ENCODE measurements around the gene MAPT.
"Not testable (repeated sequence)": the region's sequence is repeated elsewhere in the genome, so short reads cannot be mapped to it uniquely, and the experiment has no call there.

Gene MAPT

DNA sequence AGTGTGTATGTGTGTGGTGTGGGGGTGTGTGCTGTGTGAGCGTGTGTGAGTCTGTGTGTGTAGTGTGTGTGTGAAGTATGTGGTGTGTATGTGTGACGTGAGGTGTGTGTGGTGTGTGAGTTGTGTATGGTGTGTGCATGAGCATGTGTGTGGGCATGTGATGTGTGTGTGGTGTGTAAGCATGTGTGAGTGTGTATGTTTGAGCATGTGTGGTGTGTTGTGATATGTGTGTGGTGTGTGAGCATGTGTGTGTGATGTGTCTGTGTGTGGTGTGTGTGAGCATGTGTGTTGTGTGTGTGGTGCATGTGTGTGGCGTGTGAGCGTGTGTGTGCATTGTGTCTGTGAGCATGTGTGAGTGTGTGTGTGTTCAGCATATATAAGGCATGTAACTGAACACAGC lies 20.9 kb downstream of the MAPT start:
- DNase-seq, result no peak
- in situ Hi-C loops (cut with MboI; ENCODE audit: low pct_unique_long_range_greater_than_20kb, low sequenced_read_pairs), result no loop called here

DNA sequence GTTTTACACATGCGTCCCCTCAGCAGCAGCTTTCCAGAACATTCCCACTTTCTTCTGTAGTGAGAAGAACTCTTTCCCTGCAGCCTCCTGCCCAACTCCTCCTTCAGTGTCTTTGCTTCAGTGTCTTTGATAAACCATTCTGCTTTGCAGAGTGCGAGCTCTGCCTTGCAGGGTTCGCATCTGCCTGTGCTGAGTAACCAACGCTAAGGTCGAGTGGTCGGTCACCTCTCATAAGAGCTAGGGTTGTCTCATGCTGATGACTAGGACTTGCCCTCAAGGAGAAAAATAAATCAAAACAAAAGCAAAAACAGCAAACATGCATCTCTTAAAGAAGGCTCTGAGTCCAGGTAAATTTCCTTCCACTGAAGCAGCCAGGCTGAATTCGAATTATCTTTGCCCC lies 22.7 kb downstream of the MAPT start:
- DNase-seq, result no peak
- in situ Hi-C loops (cut with MboI; ENCODE audit: low pct_unique_long_range_greater_than_20kb, low sequenced_read_pairs), result no loop called here

DNA sequence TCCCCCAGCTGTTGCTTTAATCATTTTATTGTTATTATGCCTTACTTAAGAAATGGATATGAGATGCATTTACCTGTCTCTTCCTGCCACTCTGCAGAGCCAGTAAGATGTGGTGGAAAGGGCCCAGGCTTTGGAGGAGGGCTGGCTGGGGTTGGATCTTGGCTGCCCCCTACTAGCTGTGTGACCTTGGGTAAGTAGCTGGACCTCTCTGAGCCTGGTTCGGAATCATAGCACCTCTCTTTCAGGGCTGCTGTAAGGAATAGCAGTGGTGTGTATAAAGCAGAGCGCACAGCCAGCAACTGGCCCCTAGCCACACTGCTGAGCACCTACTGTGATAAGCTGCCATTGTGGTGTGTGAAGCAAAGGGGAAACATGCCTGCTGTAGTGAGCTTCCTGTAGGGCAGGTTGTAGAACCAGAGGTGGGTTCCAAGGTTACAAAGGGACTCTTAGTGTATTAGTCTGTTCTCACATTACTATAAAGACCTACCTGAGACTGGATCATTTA lies 23.9 kb downstream of the MAPT start:
- in situ Hi-C loops (cut with MboI; ENCODE audit: low pct_unique_long_range_greater_than_20kb, low sequenced_read_pairs), result no loop called here

DNA sequence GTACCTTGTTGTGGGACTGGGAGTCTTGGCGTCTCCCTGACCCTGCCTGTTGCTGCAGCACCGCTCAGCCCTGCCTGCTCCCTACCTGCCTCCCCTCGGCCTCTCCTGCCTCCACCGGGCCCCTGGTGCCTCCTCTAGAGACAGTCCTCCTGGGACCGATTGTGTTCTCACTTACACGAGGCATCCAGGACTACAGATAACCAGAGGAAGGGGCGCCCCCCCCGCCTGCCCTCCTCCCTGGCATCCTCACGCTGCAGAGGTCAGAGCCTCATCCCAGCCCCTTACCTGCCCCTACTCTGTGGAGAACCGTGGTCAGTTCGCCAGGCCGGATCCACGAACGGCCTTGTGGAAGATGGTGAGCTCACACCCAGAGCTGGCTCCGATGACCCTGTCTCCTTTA lies 24.8 kb downstream of the MAPT start:
- DNase-seq, result no peak
- in situ Hi-C loops (cut with MboI; ENCODE audit: low pct_unique_long_range_greater_than_20kb, low sequenced_read_pairs), result no loop called here

More for the DNA sequence above, 23.9 kb downstream of the MAPT start:
- no peak for DNase-seq

DNA sequence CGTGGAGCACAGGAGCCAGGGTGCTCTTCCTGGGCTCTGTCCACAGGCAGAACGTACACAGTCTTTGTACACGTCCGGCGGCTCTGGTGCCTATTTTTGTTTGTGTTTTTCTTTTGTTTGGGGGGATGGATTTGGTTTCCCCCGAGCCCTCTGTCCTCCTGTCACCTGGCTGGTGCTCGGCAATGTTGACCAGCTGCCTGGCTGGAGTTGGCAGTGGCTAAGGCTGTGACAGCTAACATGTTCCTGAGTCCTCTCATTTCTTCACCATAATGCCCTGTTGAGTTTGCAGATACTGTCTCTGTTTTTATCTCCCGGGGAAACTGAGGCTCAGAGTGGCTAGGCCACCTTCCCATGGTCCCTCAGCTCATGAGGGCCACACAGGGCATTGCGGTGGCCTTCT lies 25.7 kb downstream of the MAPT start:
- no peak for DNase-seq
- in situ Hi-C loops (cut with MboI; ENCODE audit: low pct_unique_long_range_greater_than_20kb, low sequenced_read_pairs), result no loop called here

DNA sequence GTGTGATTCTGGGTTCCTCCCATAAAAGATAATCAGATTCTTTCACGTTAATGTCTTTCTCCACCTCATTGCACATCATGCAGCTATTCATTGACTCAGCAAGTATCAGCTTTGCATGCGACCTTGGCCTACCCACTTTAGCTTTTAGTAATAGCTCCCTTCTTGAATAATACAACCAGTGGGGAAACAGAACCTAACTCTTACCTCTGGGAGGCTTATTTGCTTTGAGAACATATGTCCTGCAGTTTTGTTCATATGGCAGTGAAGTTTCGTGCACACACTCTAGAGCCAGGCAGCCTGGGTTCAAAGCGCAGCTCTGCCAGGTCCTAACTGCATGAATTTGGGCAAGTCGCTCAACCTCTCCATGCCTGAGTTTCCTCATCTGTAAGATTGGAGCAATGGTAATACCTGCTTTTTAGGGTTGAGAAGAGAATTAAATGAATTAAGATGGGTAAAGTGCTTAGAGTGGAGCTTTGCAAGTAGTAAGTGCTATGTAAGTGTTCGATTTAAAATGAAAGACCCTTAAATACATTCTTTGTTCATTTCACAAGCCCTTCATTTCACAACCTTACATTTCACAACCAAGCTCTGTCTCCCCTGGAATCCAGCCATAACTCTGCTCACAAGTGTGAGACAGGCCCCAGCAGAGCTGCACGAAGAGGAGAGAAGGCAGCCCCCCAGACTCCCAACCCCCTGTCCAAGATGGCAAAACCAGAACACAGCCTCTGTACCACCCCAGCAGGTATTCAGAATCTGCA lies 29.3 kb downstream of the MAPT start:
- in situ Hi-C loops (cut with MboI; ENCODE audit: low pct_unique_long_range_greater_than_20kb, low sequenced_read_pairs), result no loop called here
- no peak for DNase-seq

DNA sequence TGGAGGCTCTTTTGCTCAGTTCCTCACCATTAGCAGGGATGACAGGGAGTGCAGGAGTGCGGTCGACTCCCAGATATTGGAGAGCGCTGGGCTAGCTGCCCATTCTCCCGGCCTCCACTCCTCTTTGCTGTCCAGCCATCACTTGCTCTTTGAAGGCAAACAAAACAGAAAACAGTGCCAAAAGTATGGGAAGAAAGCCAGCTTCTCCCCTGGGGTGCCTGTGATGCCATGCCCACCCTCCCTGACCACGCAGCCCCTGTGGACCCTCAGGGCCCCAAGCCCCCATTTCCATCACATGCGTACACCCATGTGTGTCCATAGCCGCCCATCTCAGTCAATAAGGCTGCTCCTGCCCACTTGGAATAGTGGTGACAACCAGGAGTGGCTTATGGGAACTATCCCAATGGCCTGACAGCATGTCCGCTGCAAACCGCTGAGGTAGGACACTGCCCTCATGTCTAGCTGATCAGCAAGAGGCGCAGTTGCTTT lies 30.0 kb downstream of the MAPT start:
- no peak for DNase-seq
- in situ Hi-C loops (cut with MboI; ENCODE audit: low pct_unique_long_range_greater_than_20kb, low sequenced_read_pairs), result no loop called here

DNA sequence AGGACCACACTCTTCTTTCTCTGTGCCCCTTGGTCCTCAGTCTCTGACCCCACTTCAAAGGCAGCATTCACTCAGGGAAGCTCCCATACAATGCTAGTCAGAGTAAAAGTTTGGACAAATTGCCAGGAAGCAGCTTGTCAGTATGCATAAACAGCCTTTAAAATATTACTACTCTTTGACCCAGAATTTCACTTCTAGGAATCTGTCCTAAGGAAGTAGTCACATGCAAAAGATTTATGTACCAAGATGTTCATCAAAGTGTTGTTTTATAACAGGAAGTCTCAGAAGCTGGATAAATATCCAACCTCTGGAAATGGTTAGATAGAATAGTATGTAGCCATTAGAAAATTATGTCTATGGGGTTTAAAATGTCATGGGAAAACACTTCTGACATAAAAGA lies 31.0 kb downstream of the MAPT start:
- no peak for DNase-seq
- in situ Hi-C loops (cut with MboI; ENCODE audit: low pct_unique_long_range_greater_than_20kb, low sequenced_read_pairs), result no loop called here

DNA sequence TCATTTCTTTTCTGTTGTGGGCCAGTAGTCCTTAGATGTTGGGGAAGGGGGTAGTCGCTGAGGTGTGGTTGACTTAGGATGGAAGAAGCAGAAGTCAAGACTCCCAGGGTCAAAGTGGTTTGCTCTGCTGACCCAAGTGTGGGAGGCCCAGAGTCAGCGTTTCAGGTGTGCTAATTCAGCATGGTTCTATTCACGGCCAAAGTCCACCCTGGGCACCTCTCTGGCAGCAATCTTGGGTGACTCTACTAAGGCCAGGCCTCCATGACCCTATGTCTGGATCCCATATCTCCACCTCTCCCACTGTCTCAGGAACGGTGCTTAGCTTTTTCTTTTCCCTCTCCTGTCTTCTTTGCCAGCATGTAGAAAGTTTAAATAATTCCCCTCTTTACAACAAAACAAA lies 32.9 kb downstream of the MAPT start:
- DNase-seq, result no peak
- in situ Hi-C loops (cut with MboI; ENCODE audit: low pct_unique_long_range_greater_than_20kb, low sequenced_read_pairs), result no loop called here

DNA sequence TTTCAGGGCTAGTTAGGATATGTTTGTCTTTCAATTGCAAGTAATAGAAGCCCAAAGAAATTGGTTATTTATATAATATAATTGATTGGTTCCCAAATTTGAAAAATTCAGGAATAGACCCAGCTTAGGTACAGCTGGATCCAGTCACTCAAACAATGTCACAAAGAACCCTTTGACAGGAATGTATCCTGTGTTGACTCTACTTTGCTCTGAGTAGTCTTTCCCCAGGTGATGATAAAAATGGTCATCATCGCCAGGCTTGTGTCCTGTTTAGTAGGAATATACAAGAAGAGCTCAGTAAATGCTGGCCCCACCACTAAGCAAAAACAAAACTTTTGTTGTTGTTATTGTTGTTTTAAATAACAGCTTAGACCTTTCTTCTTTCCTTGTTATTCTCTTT lies 35.0 kb downstream of the MAPT start:
- DNase-seq, result no peak
- in situ Hi-C loops (cut with MboI; ENCODE audit: low pct_unique_long_range_greater_than_20kb, low sequenced_read_pairs), result no loop called here

DNA sequence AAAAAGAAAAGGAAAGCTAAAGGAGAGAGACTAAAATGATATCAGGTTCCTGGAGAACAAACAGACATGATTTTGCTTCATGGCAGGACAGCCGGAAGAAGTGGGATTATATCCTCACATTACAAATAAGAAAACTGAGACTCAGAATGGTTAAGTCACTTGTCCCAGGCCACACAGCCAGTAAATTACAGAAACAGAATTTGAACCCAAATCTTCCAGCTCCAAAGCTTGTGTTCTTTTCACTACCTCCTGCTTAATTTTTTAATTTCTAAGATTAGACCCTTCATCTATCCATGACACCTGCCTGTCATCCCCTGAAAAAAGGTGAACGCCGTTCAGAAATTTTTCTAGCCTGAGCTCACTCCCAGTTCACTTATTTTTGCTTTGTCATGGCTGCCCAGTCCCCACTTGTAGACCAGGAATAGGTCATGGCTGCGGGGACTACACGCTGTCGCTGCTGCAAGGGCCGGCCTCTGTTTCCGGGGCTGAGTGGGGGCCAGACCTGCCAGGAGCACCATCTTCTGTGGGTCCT lies 36.1 kb downstream of the MAPT start:
- in situ Hi-C loops (cut with MboI; ENCODE audit: low pct_unique_long_range_greater_than_20kb, low sequenced_read_pairs), result no loop called here
- DNase-seq, result no peak

DNA sequence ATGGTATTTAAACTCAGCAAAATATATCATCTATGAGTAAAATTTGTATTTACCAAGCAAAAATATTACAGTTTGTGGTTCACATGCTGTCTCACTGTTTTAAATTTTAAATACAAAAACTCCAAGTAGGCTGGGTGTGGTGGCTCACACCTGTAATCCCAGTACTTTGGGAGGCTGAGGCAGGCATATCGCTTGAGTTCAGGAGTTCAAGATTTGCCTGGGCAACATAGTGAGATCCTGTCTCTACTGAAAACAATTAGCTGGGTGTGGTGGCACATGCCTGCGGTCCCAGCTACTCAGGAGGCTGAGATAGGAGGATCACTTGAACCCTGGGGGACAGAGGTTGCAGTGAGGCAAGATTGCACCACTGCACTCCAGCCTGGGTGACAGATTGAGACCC lies 37.3 kb downstream of the MAPT start:
- in situ Hi-C loops (cut with MboI; ENCODE audit: low pct_unique_long_range_greater_than_20kb, low sequenced_read_pairs), result no loop called here
- no peak for DNase-seq

DNA sequence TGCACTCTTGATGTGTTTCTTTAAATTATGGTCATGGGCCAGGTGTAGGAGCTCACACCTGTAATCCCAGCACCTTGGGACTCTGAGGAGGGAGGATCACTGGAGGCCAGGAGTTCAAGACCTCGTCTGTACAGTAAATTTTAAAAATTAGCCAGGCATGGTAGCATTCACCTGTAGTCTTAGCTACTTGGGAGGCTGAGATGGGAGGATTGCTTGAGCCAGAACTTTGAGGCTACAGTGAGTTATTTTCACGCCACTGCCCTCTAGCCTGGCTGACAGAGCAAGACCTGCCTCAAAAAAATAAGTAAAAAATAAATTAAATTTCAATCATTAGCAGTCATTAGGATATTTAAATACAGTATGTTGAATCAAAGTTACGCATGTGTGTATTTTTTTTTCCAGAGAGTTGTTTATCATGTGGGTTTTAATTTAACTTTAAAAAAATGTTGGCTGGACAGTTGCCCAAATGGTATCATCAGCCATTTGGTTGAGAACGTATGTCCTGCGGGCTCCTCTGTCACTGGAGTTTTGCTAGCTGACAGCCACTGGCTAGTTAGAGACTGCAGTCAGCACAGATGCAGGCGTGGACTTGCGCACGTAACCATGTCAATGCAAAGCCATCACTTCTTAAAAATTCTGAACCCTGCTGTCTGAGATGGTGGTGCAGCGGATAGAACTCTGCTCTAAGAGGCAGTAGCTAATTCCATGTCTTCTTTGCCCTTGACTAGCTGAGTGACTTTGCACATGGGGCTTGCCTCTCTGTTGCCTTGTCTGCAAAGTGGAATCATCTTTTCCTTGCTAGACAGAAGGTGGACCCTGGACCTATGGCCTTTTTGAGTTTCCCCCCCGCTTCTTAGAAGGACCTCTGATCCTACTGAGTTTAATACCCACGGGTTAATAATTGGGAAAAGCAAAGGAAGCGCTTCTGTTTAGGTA lies 40.0 kb downstream of the MAPT start:
- DNase-seq, result no peak
- in situ Hi-C loops (cut with MboI; ENCODE audit: low pct_unique_long_range_greater_than_20kb, low sequenced_read_pairs), result no loop called here

DNA sequence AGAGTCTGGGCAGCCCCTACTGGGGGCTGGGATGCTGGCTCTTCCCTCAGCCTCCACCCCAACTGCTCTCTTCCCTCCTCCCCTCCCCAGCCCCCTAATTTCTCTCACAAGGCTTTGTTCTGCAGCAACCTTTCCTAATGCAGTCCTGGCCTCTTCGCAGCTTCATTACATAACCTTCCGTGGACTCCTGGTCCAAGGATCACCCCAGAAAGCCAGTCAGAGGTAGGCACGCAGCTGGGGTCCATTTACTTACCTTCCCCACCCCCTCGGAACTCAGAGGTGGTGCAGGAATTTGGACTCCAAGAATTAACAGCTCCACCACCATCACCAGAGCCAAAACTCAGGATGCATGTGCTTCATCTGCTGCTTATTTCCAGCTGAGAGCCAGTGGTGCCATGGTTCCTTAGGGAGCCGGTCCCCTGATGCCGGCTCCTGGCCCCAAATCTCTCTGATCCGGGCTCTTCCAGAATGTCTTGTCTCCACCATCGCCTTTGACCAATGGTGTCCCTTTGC lies 40.9 kb downstream of the MAPT start:
- DNase-seq, result no peak
- in situ Hi-C loops (cut with MboI; ENCODE audit: low pct_unique_long_range_greater_than_20kb, low sequenced_read_pairs), result no loop called here

DNA sequence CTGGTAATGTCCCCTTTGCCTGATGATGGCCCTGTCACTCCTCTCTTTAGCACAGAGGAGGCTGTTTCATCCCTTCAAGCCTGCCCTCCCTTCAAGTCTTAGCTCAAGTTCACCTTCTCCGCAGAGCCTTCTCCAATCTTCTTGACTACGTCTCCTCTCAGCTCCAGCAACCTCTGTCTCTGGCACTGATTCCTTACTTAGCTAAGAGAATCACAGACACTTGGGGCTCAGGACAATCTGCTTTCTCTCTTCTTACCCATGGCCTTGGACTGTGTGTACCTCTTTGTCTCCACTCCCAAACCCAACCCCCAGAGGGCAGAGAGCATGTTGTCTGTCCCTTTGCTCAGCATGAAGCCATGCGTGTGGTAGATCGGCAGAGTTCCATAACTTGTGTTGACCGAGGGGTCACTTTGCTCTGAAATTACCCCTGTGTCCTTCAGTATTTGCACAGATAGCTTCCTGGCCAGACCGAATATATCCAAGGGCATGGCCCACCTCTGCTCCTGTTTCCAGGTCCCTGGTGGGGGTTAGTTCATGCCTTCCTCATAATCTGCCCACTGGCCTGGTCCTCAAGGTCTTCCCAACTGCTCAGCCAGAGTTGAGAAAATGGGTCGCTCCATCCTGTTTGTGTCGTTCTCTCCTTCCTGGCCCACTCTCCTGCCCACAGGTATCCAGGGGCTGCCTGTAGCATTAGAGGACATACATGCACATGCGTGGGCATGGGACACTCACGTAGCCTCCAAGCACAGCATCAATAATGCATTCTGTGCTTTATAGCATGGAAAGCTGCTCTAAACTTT lies 41.6 kb downstream of the MAPT start:
- DNase-seq, result no peak
- in situ Hi-C loops (cut with MboI; ENCODE audit: low pct_unique_long_range_greater_than_20kb, low sequenced_read_pairs), result no loop called here

DNA sequence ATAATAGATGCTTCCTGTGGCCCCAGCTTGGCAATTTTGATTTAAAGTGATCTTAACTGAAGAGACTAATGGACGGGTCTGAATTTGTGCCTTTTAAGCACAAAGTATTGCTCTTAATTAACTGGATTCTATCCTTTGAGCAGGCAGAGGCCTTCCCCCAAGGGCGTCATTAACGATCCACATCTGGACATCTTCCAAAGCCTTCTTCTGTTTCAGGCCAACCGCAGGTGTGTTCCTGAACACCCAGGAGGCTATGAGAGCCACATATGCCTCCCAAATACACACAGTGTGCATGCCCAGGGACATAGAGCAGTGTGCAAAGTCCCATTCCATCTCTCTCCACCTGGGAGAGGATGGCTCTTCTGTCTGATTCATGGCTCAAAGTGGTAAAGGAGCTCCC lies 42.3 kb downstream of the MAPT start:
- DNase-seq, result no peak
- in situ Hi-C loops (cut with MboI; ENCODE audit: low pct_unique_long_range_greater_than_20kb, low sequenced_read_pairs), result no loop called here

DNA sequence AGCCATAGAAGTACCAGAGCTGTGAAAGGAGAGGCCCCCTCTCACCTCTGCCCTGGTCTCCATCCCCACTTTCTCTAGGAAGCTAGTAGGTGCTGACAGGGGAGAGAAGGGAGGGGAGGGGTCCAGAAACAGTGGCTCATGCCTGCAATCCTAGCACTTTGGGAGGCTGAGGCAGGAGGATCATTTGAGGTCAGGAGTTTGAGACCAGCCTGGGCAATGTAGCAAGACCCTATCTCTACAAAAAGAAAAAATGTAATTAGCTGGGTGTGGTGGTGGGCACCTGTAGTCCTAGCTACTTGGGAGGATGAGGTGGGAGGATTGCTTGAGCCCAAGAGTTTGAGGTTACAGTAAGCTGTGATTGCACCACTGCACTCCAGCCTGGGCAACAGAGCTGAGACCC lies 42.8 kb downstream of the MAPT start:
- DNase-seq; in situ Hi-C loops (cut with MboI; ENCODE audit: low pct_unique_long_range_greater_than_20kb, low sequenced_read_pairs): not testable (repeated sequence)

DNA sequence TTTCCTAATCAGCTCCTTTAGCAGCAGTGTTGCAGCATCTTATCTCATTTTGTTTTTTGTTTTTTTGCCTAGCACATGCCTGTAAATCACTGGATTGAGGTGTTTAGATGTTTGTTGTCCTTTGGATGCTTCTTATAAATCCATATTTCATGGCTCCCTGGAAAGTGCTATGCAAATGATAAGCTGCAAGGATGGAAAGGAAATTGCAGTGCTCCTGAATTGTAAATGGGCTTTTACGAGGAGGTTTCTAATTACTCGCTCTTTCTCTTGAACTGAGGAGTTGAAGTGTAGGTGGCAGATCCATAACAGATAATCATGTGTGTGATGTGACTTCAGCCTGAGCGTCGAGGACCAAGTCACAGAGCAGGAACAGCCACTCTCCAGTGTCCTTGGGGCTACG lies 45.0 kb downstream of the MAPT start:
- in situ Hi-C loops (cut with MboI; ENCODE audit: low pct_unique_long_range_greater_than_20kb, low sequenced_read_pairs), result no loop called here

DNA sequence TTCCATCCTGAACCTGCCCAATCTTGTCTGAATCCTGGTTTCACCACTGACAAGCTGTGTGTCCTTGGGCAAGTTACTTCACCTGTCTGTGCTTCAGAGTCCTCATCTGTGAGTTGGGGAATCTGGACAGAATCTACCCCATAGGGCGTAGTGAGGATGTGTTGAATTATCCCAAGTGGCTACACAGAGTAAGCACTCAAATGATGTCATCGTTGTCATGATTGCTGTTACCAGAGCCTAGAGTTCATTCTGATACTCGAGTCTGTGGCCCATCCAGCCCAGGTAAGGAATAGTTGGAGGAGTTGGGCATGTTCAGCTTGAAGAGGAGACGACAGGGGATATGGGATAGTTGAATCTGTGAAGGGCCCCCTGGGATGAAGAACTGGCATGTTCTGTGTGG lies 45.9 kb downstream of the MAPT start:
- no peak for DNase-seq
- in situ Hi-C loops (cut with MboI; ENCODE audit: low pct_unique_long_range_greater_than_20kb, low sequenced_read_pairs), result no loop called here

More for the DNA sequence above, 45.0 kb downstream of the MAPT start:
- no peak for DNase-seq
